K562 (cell line): ENCODE measurements around the gene LHPP. TPM values are rescaled to one million over a fixed set of nuclear protein-coding genes. Genes with fewer than 3 reads are reported as not detected.

Source experiments
- ADNP ChIP-seq: fragments of 200-800 bp; sonication (Bioruptor generic); IDR thresholded peaks from 2 replicates; pipeline ENCODE4 v1.6.1; 2016; ENCODE audit warnings: missing genetic modification characterization, missing compliant biosample characterization
- ATF4 ChIP-seq: fragments of 450-650 bp; formaldehyde crosslinking; IDR thresholded peaks from 2 replicates; pipeline ENCODE4 v1.4.0; 2022; ENCODE audit warnings: mild to moderate bottlenecking, moderate library complexity
- BMI1 ChIP-seq: fragments of 150-350 bp; IDR thresholded peaks from 2 replicates; pipeline ENCODE4 v1.6.1; 2014; ENCODE audit warnings: low read length
- DDX20 ChIP-seq: fragments of 450-650 bp; IDR thresholded peaks from 2 replicates; pipeline ENCODE4 v1.6.1; 2016; ENCODE audit warnings: missing genetic modification characterization, low read depth, mild to moderate bottlenecking, missing compliant biosample characterization, moderate library complexity
- E2F8 ChIP-seq: fragments of 450-650 bp; IDR thresholded peaks from 2 replicates; pipeline ENCODE4 v1.7.1; 2018; ENCODE audit warnings: mild to moderate bottlenecking, low read depth; ENCODE audit not compliant: partially characterized antibody
- E4F1 ChIP-seq: fragments of 250-450 bp; sonication (Bioruptor Pico); IDR thresholded peaks from 2 replicates; pipeline ENCODE4 v1.5.0; 2021; ENCODE audit warnings: mild to moderate bottlenecking, borderline replicate concordance
- EHMT2 ChIP-seq: fragments of 450-650 bp; IDR thresholded peaks from 2 replicates; pipeline ENCODE4 v1.6.1; 2018; ENCODE audit warnings: antibody characterized with exemption
- EP400 ChIP-seq: fragments of 450-650 bp; IDR thresholded peaks from 2 replicates; pipeline ENCODE4 v1.6.1; 2017; ENCODE audit warnings: antibody characterized with exemption, mild to moderate bottlenecking, moderate library complexity
- FOXP1 ChIP-seq: sonication (generic); formaldehyde crosslinking; IDR thresholded peaks from 2 replicates; pipeline ENCODE4 v1.8.0; 2022; ENCODE audit warnings: mild to moderate bottlenecking, missing genetic modification reagents
- HNRNPLL ChIP-seq: fragments of 200-400 bp; formaldehyde crosslinking; IDR thresholded peaks from 2 replicates; pipeline ENCODE4 v1.6.1; 2017; ENCODE audit warnings: low read length, low read depth, mild to moderate bottlenecking; ENCODE audit not compliant: poor library complexity, severe bottlenecking
- MECOM ChIP-seq: fragments of 250-450 bp; sonication (Bioruptor Pico); IDR thresholded peaks from 2 replicates; pipeline ENCODE4 v1.8.0; 2022; ENCODE audit warnings: inconsistent platforms
- NRF1 ChIP-seq, 2 experiments: fragments of 450-650 bp; IDR thresholded peaks in 1 of 2; conservative IDR thresholded peaks in 1 of 2; 2 replicates each; pipeline ENCODE4 v1.6.1; 2014; ENCODE audit warnings: mild to moderate bottlenecking in 2 of 2
- RBM39 ChIP-seq: fragments of 200-400 bp; formaldehyde crosslinking; optimal IDR thresholded peaks from 2 replicates; pipeline ENCODE3; 2018; ENCODE audit warnings: low read depth, low read length
- RFX7 ChIP-seq: fragments of 250-450 bp; sonication (Bioruptor Pico); IDR thresholded peaks from 2 replicates; pipeline ENCODE4 v1.5.1; 2021; ENCODE audit warnings: mild to moderate bottlenecking
- RNF2 ChIP-seq: sonication (generic); IDR thresholded peaks from 2 replicates; pipeline ENCODE4 v1.6.1; 2016
- SIN3A ChIP-seq, 2 experiments: fragments of 150-350 bp in 1 of 2; IDR thresholded peaks; 2 replicates each; pipeline ENCODE4 v1.6.1; 2011 to 2016; ENCODE audit warnings: borderline replicate concordance in 2 of 2, low read depth in 2 of 2, low read length in 2 of 2, mild to moderate bottlenecking in 2 of 2, moderate library complexity in 2 of 2; ENCODE audit not compliant: control insufficient read depth in 1 of 2
- SMAD3 ChIP-seq: fragments of 450-650 bp; formaldehyde crosslinking; conservative IDR thresholded peaks from 2 replicates; pipeline ENCODE4 v1.4.0; 2020; ENCODE audit warnings: mild to moderate bottlenecking
- SP2 ChIP-seq: IDR thresholded peaks from 2 replicates; pipeline ENCODE4 v1.6.1; 2011; ENCODE audit warnings: mild to moderate bottlenecking, low read depth, low read length, moderate library complexity; ENCODE audit not compliant: poor library complexity, severe bottlenecking; ENCODE audit errors: extremely low read depth
- STAG1 ChIP-seq: sonication (generic); formaldehyde crosslinking; IDR thresholded peaks from 2 replicates; pipeline ENCODE4 v1.5.0; 2020; ENCODE audit warnings: missing genetic modification reagents, borderline replicate concordance
- WHSC1 ChIP-seq: IDR thresholded peaks from one replicate; pipeline ENCODE4 v1.6.1; 2012; ENCODE audit warnings: low read length, control low read depth, inconsistent platforms
- ZC3H8 ChIP-seq: fragments of 450-650 bp; IDR thresholded peaks from 2 replicates; pipeline ENCODE4 v1.6.1; 2017
- ZKSCAN8 ChIP-seq: fragments of 200-800 bp; sonication (Bioruptor generic); IDR thresholded peaks from 2 replicates; pipeline ENCODE4 v1.6.1; 2016; ENCODE audit warnings: missing genetic modification characterization, missing compliant biosample characterization
- ZNF551 ChIP-seq: fragments of 250-450 bp; sonication (Bioruptor Pico); IDR thresholded peaks from 2 replicates; pipeline ENCODE4 v1.5.0; 2021; ENCODE audit warnings: mild to moderate bottlenecking, moderate library complexity
- polyA plus RNA-seq, 8 experiments: library from polyadenylated mRNA; depleted of rRNA in 4 of 8; stranded (reverse) in 5 of 8; unstranded in 3 of 8; fragments of >200 nt; fragmentation: Nextera tagmentation in 2 of 8; fragmentation: Illumina TruSeq in 1 of 8; extraction: Ambion mirVana in 2 of 8; extraction: Trizol in 1 of 8; gene quantifications; 2 replicates each; pipeline versions ENCODE4 v1.2.1 to v1.2.3, GENCODE V29; 2011 to 2014; ENCODE audit warnings: inconsistent platforms in 1 of 8, missing spikeins in 1 of 8
- total RNA-seq, 7 experiments: library from RNA; depleted of rRNA in 6 of 7; stranded (reverse); fragments of >200 nt in 6 of 7; fragmentation: Illumina TruSeq in 2 of 7; extraction: Trizol in 2 of 7; gene quantifications; 2 replicates each; pipeline versions ENCODE4 v1.2.1 to v1.2.3, GENCODE V29; 2011 to 2021; ENCODE audit warnings: low replicate concordance in 1 of 7

Gene LHPP
- total and polyA plus RNA-seq, 9 of the 15 experiments (the other 6 are each of a cell fraction or from before 2014, with no cell fraction given): 0.34 to 7.4 (median 3.0) TPM

- TF ChIP-seq E2F8 (no peak), ZC3H8 (no peak), MECOM (no peak), WHSC1 (no peak), ZKSCAN8 (CRISPR knock-in tag) (no peak), EP400 (peak; percentile 25), HNRNPLL (no peak), SP2 (peak; percentile 26), RFX7 (CRISPR knock-in tag) (no peak), EHMT2 (no peak), ZNF551 (CRISPR knock-in tag) (no peak), ADNP (tag) (no peak), RBM39 (no peak), NRF1 (conservative IDR thresholded peaks at IDR 0.05 in 1 of 2, IDR thresholded peaks at IDR 0.05 in 1 of 2) (peak; percentile 78 to 83), SMAD3 (CRISPR knock-in tag) (no peak), SIN3A (IDR thresholded peaks at IDR 0.05; ENCODE audit: borderline replicate concordance in 2 of 2, control insufficient read depth in 1 of 2, low read depth in 2 of 2, low read length in 2 of 2) (peak; percentile 80; a peak in 2 of 4 replicates), E4F1 (CRISPR knock-in tag) (no peak), RNF2 (no peak), FOXP1 (no peak), DDX20 (tag) (no peak), ATF4 (CRISPR knock-in tag) (no peak), STAG1 (CRISPR knock-in tag) (no peak), BMI1 (no peak)
Observed at GRCh38 chr10:124418726-124419501, 42.7 kb upstream of the LHPP start, which contains the start of gene OAT (continued).
